ENCODE data around the gene TTC29.

Gene TTC29

GRCh38 chr4:146945556-146946374 is at the start of gene TTC29:
Gene TTC29, minus strand, starts transcription at chr4:146945864. Its CDS starts 5,969 bp downstream, at chr4:146939895.
- peak; percentile 86 for DNase-seq

GRCh38 chr4:146981651-146982050 is 36.0 kb upstream of the TTC29 start:
- DNase-seq, result no peak

- no peak for DNase-seq
These were observed 33.0 kb upstream of the TTC29 start for GRCh38 chr4:146978641-146979040.

- no peak for DNase-seq
These were observed 30.5 kb upstream of the TTC29 start for GRCh38 chr4:146976145-146976544.

GRCh38 chr4:146975527-146975926 is 29.9 kb upstream of the TTC29 start:
- no peak for DNase-seq

- DNase-seq, result no peak
These were observed 29.4 kb upstream of the TTC29 start for GRCh38 chr4:146975036-146975435.

GRCh38 chr4:146972036-146972435 is 26.4 kb upstream of the TTC29 start:
- DNase-seq, result no peak

GRCh38 chr4:146969126-146969525 is 23.5 kb upstream of the TTC29 start:
- DNase-seq, result no peak

- DNase-seq, result no peak
These were observed 15.0 kb upstream of the TTC29 start for GRCh38 chr4:146960634-146961033.

- DNase-seq, result no peak
These were observed 14.0 kb upstream of the TTC29 start for GRCh38 chr4:146959692-146960091.

- no peak for DNase-seq
These were observed 11.6 kb upstream of the TTC29 start for GRCh38 chr4:146957237-146957636.

- DNase-seq, result no peak
These were observed 7.2 kb upstream of the TTC29 start for GRCh38 chr4:146952896-146953295.

- no peak for DNase-seq
These were observed 3.9 kb upstream of the TTC29 start for GRCh38 chr4:146949559-146949958.

GRCh38 chr4:146943691-146944375 is 1.8 kb downstream of the TTC29 start:
- no peak for DNase-seq

GRCh38 chr4:146932116-146932515 is 13.5 kb downstream of the TTC29 start:
- DNase-seq, result no peak

- DNase-seq, result no peak
These were observed 15.0 kb downstream of the TTC29 start for GRCh38 chr4:146930673-146931072.

GRCh38 chr4:146927695-146928094 is 18.0 kb downstream of the TTC29 start:
- no peak for DNase-seq

GRCh38 chr4:146916479-146917076 is 29.1 kb downstream of the TTC29 start:
- DNase-seq, result peak; percentile 11

- DNase-seq, result no peak
These were observed 30.5 kb downstream of the TTC29 start for GRCh38 chr4:146915132-146915531.

GRCh38 chr4:146900295-146900694 is 45.4 kb downstream of the TTC29 start:
- DNase-seq, result no peak

GRCh38 chr4:146890301-146890700 is 55.4 kb downstream of the TTC29 start:
- DNase-seq, result no peak

- DNase-seq, result no peak
These were observed 62.6 kb downstream of the TTC29 start for GRCh38 chr4:146883070-146883469.

GRCh38 chr4:146857298-146857697 is 88.4 kb downstream of the TTC29 start:
- no peak for DNase-seq

GRCh38 chr4:146855761-146856160 is 89.9 kb downstream of the TTC29 start:
- no peak for DNase-seq

Measured in activated CD4-positive, alpha-beta T cell treated with anti-CD3 and anti-CD28 coated beads, Interleukin-10, Interleukin-2, amounts not matched to agents 100 ng/mL and 50 ng/mL, durations not matched to agents 16 hours and 8 hours (primary cell).